Pancreas (tissue), 10 donors: ENCODE data around the gene SMOC2. TPM values are rescaled to one million over a fixed set of nuclear protein-coding genes. Genes with fewer than 3 reads are reported as not detected.
A peak's percentile ranks its signal among the peaks of the same experiment; 100 is the strongest.

ENCODE experiments used
- ATAC-seq, 4 donors: fragments of 200-7000 bp; cut with Tn5 transposase; one replicate each; pipeline versions ENCODE4 v1.8.0 to v1.9.1; 2020; ENCODE audit warnings: mild to moderate bottlenecking in 4 of 4, moderate library complexity in 4 of 4
- DNase-seq, 6 donors: peaks; one replicate each; pipeline ENCODE4 v3.0.0-alpha.2; 2020
- FAIRE-seq: peaks from 2 replicates; lab custom pipeline; 2012; peaks lifted over from hg19 to GRCh38; lab: Jason Lieb, UNC
- H3K27ac ChIP-seq, 4 donors: fragments of 200-600 bp; sonication (generic); 1 replicate in 3 of 4; 2 replicates in 1 of 4; pipeline versions ENCODE4 v1.5.0 to v1.8.0; 2020
- H3K27me3 ChIP-seq, 4 donors: fragments of 200-600 bp; one replicate each; pipeline ENCODE4 v1.8.0; 2021
- H3K36me3 ChIP-seq, 3 donors: fragments of 200-600 bp; sonication (generic) in 1 of 3; one replicate each; pipeline versions ENCODE4 v1.5.0 to v1.8.0; 2020 to 2021
- H3K4me1 ChIP-seq, 3 donors: fragments of 200-600 bp; one replicate each; pipeline ENCODE4 v1.8.0; 2021
- H3K4me3 ChIP-seq, 4 donors: fragments of 200-600 bp; sonication (generic) in 2 of 4; one replicate each; pipeline versions ENCODE4 v1.5.0 to v1.8.0; 2020 to 2021
- H3K9me3 ChIP-seq, 4 donors: fragments of 200-600 bp; one replicate each; pipeline ENCODE4 v1.8.0; 2021
- CTCF ChIP-seq, 4 donors: fragments of 200-600 bp; sonication (generic) in 3 of 4; IDR thresholded peaks; one replicate each; pipeline versions ENCODE4 v1.5.0 to v1.8.0; 2021; ENCODE audit warnings: antibody characterized with exemption in 4 of 4
- WGBS, 2 donors: extraction: QIAGEN DNeasy Blood & Tissue Kit; methylation state at CpG; one replicate each; pipeline ENCODE4 v1.1.7; 2013; 5-methylcytosine and 5-hydroxymethylcytosine counted together
- intact Hi-C, 3 donors: fragments of 100-400 bp; cut with DNase I; formaldehyde crosslinking; loops; one replicate each; pipeline versions ENCODE4 v1.11.1 to v1.14.2; 2022
- polyA plus RNA-seq, 2 donors: library from polyadenylated mRNA; stranded (reverse); fragments of 200-250 nt; gene quantifications; one replicate each; pipeline ENCODE4 v1.2.3, GENCODE V29; 2013
- total RNA-seq, 6 donors: library from RNA; stranded (reverse); fragmentation: NEBNext Ultra II Directional in 4 of 6; extraction: Animal tissue kit (Norgen Biotek cat#: 25700) in 4 of 6; gene quantifications; one replicate each; pipeline versions ENCODE4 v1.2.1 to v1.2.4, GENCODE V29; 2021 to 2023
- donor health status: healthy with polysubstance abuse.
- donor health status: DM: no; HTN: no; CAD: no; lungs with moderate emphysema.
- donor health status: DM: no; HTN: no; CAD: no.
- donor health status: control.
- donor health status: control.
- donor health status: Bipolar disorder and iron deficiency.
- donor health status: DM: yes; HTN: yes; CAD: no.
- donor health status: DM: no; HTN: no; CAD: no.
- donor health status: DM: no; HTN: no; CAD: no.
- donor health status: DM: yes; HTN: yes; CAD: no.

Gene SMOC2
- total and polyA plus RNA-seq, 8 donors: 2.5 to 18.4 (median 6.5) TPM

DNA sequence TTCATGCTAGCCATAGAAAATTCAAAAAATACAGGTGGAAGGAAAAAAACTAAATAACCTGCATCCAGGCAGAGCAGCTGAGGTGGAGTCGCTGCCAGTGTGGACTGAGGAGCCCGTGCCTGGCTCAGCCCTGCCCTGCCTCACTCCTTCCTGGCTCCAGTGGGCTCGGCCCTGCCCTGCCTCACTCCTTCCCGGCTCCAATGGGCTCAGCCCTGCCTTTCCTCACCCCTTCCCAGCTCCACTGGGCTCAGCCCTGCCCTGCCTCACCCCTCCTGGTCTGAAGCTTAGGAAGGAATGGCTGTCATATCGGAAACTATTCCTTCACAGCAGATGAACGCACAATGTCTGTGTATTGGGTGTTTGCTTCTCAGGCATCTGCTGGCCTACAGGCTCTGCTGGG, 142.1 kb downstream of the SMOC2 start:
- Histone ChIP-seq H3K9me3 (no peaks in the 10 kb centered on the region), H3K36me3 (no peaks in the 10 kb centered on the region), H3K4me3 (no peak overlapping the region), H3K4me1 (peaks cover 0 to 5% (median 0%) of the 10 kb centered on the region in 3 donors), H3K27ac (no peak overlapping the region), H3K27me3 (no peaks in the 10 kb centered on the region)
- FAIRE-seq (no peak), DNase-seq (no peak), ATAC-seq (no peak)
- intact Hi-C loops: no loop called here
- WGBS, 2 donors: 92 to 95% methylated on average over 5 to 6 of the region's 6 CpGs
- no peak for TF ChIP-seq CTCF (IDR thresholded peaks at IDR 0.05)

DNA sequence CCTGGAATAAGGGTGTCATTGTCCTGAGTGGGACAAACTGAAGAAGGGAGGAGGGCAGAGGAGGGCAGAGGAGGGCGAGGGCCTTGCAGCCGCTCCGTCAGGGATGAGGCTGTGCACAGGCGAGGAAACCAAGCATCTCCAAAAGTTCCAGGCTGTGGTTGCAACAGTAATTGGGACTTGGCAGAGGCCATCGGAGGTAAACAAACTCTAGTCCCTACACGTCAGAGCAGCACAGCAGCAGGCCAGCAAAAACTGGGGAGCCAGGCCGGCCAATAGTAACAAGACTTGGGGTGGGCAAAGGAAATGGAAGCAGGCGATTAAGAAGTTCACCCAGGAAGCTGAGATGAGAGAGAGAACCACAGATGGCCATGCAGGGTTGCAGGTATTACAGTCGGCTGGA, 142.8 kb downstream of the SMOC2 start:
- H3K9me3 ChIP-seq: no peaks in the 10 kb centered on the region
- no peak overlapping the region for H3K4me3 ChIP-seq
- ATAC-seq (peak; percentile 18 to 82 (median 44)), DNase-seq (no peak), FAIRE-seq (no peak)
- WGBS, 2 donors: 86 to 87% methylated on average over 9 of the region's 9 CpGs
- peaks cover 0 to 5% (median 0%) of the 10 kb centered on the region in 3 donors for H3K4me1 ChIP-seq
- no peak for TF ChIP-seq CTCF (IDR thresholded peaks at IDR 0.05)
- no peaks in the 10 kb centered on the region for H3K27me3 ChIP-seq
- intact Hi-C loops: no loop called here
- no peak overlapping the region for H3K27ac ChIP-seq
- H3K36me3 ChIP-seq: no peaks in the 10 kb centered on the region

DNA sequence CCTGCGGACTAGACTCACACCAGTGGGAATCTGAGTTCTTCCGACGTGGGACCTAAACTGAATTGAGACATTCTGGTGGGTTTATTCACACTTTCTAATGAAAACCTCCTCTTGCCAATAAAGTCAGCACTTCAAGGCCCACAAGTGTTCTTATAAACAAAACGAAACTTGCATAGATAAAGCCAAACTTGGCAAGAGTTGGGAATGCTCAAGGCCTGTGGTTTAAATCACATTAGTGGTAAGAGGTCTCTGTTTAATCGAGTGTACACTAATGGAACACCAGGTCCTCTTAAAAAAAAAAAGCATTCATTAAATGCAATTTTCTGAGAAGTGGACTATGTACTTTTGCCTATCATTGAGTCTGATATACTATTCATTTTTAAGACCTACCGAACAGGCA, 143.3 kb downstream of the SMOC2 start:
- WGBS, 2 donors: 59% methylated on average over 6 of the region's 6 CpGs
- ATAC-seq (peak; percentile 25 to 81 (median 54)), DNase-seq (no peak), FAIRE-seq (no peak)
- intact Hi-C loops: no loop called here
- no peak overlapping the region for H3K4me3 ChIP-seq
- H3K27me3 ChIP-seq: no peaks in the 10 kb centered on the region
- H3K36me3 ChIP-seq: no peaks in the 10 kb centered on the region
- no peaks in the 10 kb centered on the region for H3K9me3 ChIP-seq
- TF ChIP-seq CTCF (IDR thresholded peaks at IDR 0.05): no peak
- H3K27ac ChIP-seq: no peak overlapping the region
- peaks cover 0 to 5% (median 0%) of the 10 kb centered on the region in 3 donors for H3K4me1 ChIP-seq

- FAIRE-seq: no peak
- Histone ChIP-seq H3K36me3 (no peaks in the 10 kb centered on the region), H3K27me3 (no peaks in the 10 kb centered on the region), H3K4me3 (no peak overlapping the region), H3K9me3 (no peaks in the 10 kb centered on the region), H3K27ac (no peak overlapping the region), H3K4me1 (peaks cover 0 to 5% (median 0%) of the 10 kb centered on the region in 3 donors)
- no peak for DNase-seq
- 89 to 95% methylated on average over 5 of the region's 5 CpGs for WGBS, 2 donors
- intact Hi-C loops: no loop called here
- ATAC-seq: no peak
- no peak for TF ChIP-seq CTCF (IDR thresholded peaks at IDR 0.05)
These were observed 143.7 kb downstream of the SMOC2 start for GRCh38 chr6:168584671-168585070.

GRCh38 chr6:168585441-168585840, 144.5 kb downstream of the SMOC2 start:
- no peak for FAIRE-seq
- intact Hi-C loops: no loop called here

More at GRCh38 chr6:168585441-168585840, 144.5 kb downstream of the SMOC2 start:
- Histone ChIP-seq H3K27me3 (no peaks in the 10 kb centered on the region), H3K4me3 (no peak overlapping the region), H3K4me1 (peaks cover 0 to 5% (median 0%) of the 10 kb centered on the region in 3 donors), H3K9me3 (no peaks in the 10 kb centered on the region), H3K36me3 (no peaks in the 10 kb centered on the region), H3K27ac (no peak overlapping the region)
- ATAC-seq: no peak
- 78 to 93% methylated on average over 3 of the region's 3 CpGs for WGBS, 2 donors
- no peak for TF ChIP-seq CTCF (IDR thresholded peaks at IDR 0.05)
- no peak for DNase-seq
